ENCODE results near the gene CTDSPL. TPM values are rescaled to one million over a fixed set of nuclear protein-coding genes. Genes with fewer than 3 reads are reported as not detected.

Gene CTDSPL
- polyA plus RNA-seq, 2 donors, result 7.6 to 13.6 TPM

DNA sequence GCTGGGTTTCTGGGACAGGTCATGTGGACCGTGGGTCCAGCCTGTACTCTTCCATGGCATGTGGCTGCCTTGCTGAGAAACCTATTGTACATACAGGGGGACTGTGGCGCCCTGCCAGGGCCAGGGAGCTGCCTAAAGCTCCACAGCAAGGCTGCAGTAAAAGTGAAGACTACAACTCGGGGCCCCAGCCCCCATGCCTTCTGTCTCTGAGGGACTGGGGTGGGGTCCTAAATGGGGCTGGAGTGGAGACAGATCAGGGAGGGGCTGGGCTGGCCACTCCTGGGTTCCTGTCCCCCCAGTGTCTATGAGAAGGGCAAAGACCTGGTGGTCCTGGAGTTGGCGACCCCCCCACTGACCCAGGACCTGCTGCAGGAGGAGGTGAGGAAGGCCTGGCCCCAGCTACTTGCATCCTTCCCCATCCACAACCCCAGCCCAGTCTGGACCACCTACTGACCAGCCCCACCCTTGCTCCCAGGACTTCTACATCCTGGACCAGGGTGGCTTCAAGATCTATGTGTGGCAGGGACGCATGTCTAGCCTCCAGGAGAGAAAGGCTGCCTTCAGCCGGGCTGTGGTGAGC, 136.2 kb downstream of the CTDSPL start:
- Histone ChIP-seq H3K27ac (ENCODE audit: low read depth in 2 of 2, low read length in 1 of 2) (peak overlapping the region; percentile 87 to 96), H3K9me3 (ENCODE audit: control insufficient read depth in 2 of 2, insufficient read depth in 1 of 2, low read depth in 1 of 2, low read length in 1 of 2) (no peaks in the 10 kb centered on the region), H3K4me1 (ENCODE audit: control insufficient read depth in 2 of 2, insufficient read depth in 2 of 2, low read length in 1 of 2) (peaks cover 0 to 19% of the 10 kb centered on the region in 2 donors), H3K27me3 (ENCODE audit: control insufficient read depth in 1 of 2, insufficient read depth in 2 of 2, low read length in 2 of 2) (no peaks in the 10 kb centered on the region), H3K4me3 (ENCODE audit: low read depth in 1 of 2, low read length in 2 of 2) (no peak overlapping the region), H3K36me3 (ENCODE audit: control insufficient read depth in 2 of 2, insufficient read depth in 2 of 2, low read length in 1 of 2) (peaks cover 0 to 21% of the 10 kb centered on the region in 2 donors)
- WGBS, 2 donors, result 74 to 81% methylated on average over 6 of the region's 6 CpGs

DNA sequence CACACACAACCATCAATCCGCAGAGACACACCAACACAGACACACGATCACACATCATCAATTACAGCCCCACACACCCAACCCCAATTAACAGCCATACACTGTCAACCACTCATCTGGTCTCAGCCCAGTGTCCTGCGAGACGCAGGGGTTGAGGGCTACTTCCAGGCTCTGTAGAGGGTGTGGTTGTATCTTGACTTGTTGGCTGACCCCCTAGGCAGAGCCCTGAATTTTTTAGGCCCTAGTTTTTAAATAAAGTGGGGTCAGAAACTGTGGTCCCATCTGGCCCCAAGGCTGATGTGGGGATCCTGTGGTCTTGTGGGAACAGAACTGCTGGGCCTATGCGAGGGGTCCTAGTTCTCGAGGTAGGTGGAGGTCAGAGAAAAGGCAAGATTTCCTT, 138.2 kb downstream of the CTDSPL start:
- Histone ChIP-seq H3K4me3 (ENCODE audit: low read depth in 1 of 2, low read length in 2 of 2) (no peak overlapping the region), H3K36me3 (ENCODE audit: control insufficient read depth in 2 of 2, insufficient read depth in 2 of 2, low read length in 1 of 2) (peaks cover 0 to 21% of the 10 kb centered on the region in 2 donors), H3K4me1 (ENCODE audit: control insufficient read depth in 2 of 2, insufficient read depth in 2 of 2, low read length in 1 of 2) (peaks cover 0 to 22% of the 10 kb centered on the region in 2 donors), H3K9me3 (ENCODE audit: control insufficient read depth in 2 of 2, insufficient read depth in 1 of 2, low read depth in 1 of 2, low read length in 1 of 2) (no peaks in the 10 kb centered on the region), H3K27me3 (ENCODE audit: control insufficient read depth in 1 of 2, insufficient read depth in 2 of 2, low read length in 2 of 2) (no peaks in the 10 kb centered on the region), H3K27ac (ENCODE audit: low read depth in 2 of 2, low read length in 1 of 2) (no peak overlapping the region)
- WGBS, 2 donors, result 86 to 89% methylated on average over 6 of the region's 6 CpGs

DNA sequence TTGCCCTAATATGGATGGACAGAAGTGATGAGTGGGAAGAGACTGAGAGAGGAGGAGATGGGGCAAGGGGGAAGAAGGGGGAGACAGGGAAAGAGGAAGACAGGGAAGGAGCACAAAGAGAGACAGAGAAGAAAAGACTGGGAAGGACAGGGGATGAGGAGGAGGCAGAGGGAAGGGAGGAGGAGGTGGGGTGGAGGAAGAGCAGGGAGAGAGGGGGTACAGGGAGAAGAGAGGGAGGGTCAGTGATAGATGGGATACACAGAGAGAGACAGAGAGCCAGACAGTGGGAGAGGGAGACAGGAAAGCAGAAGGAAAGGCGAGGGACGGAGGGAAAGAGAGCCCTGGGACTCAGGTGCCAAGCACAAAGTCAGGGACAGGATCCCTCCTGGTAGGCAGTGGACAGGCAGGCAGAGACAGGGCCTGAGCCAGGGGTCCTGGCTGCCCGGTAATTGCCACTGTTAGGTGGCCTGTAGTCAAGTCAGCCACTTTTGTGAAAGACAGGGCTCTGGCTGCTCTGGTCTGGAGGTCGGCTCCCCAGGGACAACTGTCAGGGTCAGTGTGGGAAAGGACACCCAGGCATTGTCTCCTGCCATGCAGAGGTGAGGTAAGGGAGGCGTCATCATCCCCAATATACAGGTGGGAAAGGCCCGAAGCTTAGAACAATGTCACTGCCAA, 138.7 kb downstream of the CTDSPL start:
- H3K36me3 ChIP-seq (ENCODE audit: control insufficient read depth in 2 of 2, insufficient read depth in 2 of 2, low read length in 1 of 2), result peaks cover 0 to 18% of the 10 kb centered on the region in 2 donors

DNA sequence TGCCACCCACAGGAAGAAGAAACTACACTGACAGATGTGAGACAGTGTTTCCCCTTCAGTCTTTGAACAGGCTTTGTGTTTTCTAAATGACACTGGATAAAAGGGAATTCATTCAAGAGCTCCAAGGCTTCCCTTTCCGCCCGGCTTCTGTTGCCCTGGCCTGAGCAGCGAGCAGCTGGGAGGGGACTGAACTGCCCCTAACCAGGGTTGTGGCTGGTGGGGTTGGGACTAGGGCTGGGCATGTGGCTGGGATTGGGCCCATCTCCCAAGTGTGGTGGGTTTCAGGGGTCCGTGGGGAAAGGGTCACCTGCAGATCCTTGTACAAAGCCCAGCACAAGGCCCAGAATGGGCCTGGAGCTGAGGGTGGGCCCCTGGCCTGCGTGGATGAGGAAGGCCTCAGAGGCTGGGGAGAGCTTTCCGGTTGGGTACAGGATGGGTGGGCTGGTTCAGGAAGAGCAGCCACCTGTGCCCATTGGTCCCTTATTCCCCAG, 139.3 kb downstream of the CTDSPL start:
- Histone ChIP-seq H3K27ac (ENCODE audit: low read depth in 2 of 2, low read length in 1 of 2) (no peak overlapping the region), H3K4me1 (ENCODE audit: control insufficient read depth in 2 of 2, insufficient read depth in 2 of 2, low read length in 1 of 2) (peaks cover 0 to 30% of the 10 kb centered on the region in 2 donors)

More for the DNA sequence above, 138.7 kb downstream of the CTDSPL start:
- Histone ChIP-seq H3K27me3 (ENCODE audit: control insufficient read depth in 1 of 2, insufficient read depth in 2 of 2, low read length in 2 of 2) (no peaks in the 10 kb centered on the region), H3K27ac (ENCODE audit: low read depth in 2 of 2, low read length in 1 of 2) (peak overlapping the region in 1 of 2 donors; percentile 6), H3K4me3 (ENCODE audit: low read depth in 1 of 2, low read length in 2 of 2) (no peak overlapping the region), H3K4me1 (ENCODE audit: control insufficient read depth in 2 of 2, insufficient read depth in 2 of 2, low read length in 1 of 2) (peaks cover 0 to 24% of the 10 kb centered on the region in 2 donors), H3K9me3 (ENCODE audit: control insufficient read depth in 2 of 2, insufficient read depth in 1 of 2, low read depth in 1 of 2, low read length in 1 of 2) (no peaks in the 10 kb centered on the region)
- 93 to 95% methylated on average over 6 of the region's 6 CpGs for WGBS, 2 donors

DNA sequence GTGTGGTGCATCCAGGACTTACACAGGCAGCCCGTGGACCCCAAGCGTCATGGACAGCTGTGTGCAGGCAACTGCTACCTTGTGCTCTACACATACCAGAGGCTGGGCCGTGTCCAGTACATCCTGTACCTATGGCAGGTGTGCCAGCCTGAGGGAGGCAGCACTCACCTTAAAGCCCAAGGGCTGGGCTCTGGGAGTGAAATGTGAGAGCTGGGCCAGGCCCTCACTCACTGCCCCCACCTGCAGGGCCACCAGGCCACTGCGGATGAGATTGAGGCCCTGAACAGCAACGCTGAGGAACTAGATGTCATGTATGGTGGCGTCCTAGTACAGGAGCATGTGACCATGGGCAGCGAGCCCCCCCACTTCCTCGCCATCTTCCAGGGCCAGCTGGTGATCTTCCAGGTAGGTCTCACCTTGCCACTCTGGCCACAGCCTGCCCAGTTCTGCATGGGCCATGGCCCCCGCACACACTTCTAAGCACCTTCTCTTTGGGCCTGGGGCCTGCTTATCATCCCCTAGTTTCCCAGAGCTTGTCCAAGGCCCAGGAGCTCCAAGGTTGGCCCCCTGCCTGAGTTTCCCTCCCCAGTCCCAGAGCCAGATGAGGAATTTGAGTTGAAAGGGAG, 139.9 kb downstream of the CTDSPL start:
- Histone ChIP-seq H3K27me3 (ENCODE audit: control insufficient read depth in 1 of 2, insufficient read depth in 2 of 2, low read length in 2 of 2) (no peaks in the 10 kb centered on the region), H3K36me3 (ENCODE audit: control insufficient read depth in 2 of 2, insufficient read depth in 2 of 2, low read length in 1 of 2) (peaks cover 0 to 23% of the 10 kb centered on the region in 2 donors), H3K27ac (ENCODE audit: low read depth in 2 of 2, low read length in 1 of 2) (no peak overlapping the region), H3K9me3 (ENCODE audit: control insufficient read depth in 2 of 2, insufficient read depth in 1 of 2, low read depth in 1 of 2, low read length in 1 of 2) (no peaks in the 10 kb centered on the region), H3K4me3 (ENCODE audit: low read depth in 1 of 2, low read length in 2 of 2) (no peak overlapping the region), H3K4me1 (ENCODE audit: control insufficient read depth in 2 of 2, insufficient read depth in 2 of 2, low read length in 1 of 2) (peaks cover 0 to 30% of the 10 kb centered on the region in 2 donors)
- 84 to 88% methylated on average over 9 of the region's 9 CpGs for WGBS, 2 donors

More for the DNA sequence above, 139.3 kb downstream of the CTDSPL start:
- H3K36me3 ChIP-seq (ENCODE audit: control insufficient read depth in 2 of 2, insufficient read depth in 2 of 2, low read length in 1 of 2), result peaks cover 0 to 18% of the 10 kb centered on the region in 2 donors
- H3K27me3 ChIP-seq (ENCODE audit: control insufficient read depth in 1 of 2, insufficient read depth in 2 of 2, low read length in 2 of 2), result no peaks in the 10 kb centered on the region
- whole genome bisulfite sequencing, 2 donors, result 95% methylated on average over 6 of the region's 6 CpGs
- H3K9me3 ChIP-seq (ENCODE audit: control insufficient read depth in 2 of 2, insufficient read depth in 1 of 2, low read depth in 1 of 2, low read length in 1 of 2), result no peaks in the 10 kb centered on the region
- H3K4me3 ChIP-seq (ENCODE audit: low read depth in 1 of 2, low read length in 2 of 2), result no peak overlapping the region

DNA sequence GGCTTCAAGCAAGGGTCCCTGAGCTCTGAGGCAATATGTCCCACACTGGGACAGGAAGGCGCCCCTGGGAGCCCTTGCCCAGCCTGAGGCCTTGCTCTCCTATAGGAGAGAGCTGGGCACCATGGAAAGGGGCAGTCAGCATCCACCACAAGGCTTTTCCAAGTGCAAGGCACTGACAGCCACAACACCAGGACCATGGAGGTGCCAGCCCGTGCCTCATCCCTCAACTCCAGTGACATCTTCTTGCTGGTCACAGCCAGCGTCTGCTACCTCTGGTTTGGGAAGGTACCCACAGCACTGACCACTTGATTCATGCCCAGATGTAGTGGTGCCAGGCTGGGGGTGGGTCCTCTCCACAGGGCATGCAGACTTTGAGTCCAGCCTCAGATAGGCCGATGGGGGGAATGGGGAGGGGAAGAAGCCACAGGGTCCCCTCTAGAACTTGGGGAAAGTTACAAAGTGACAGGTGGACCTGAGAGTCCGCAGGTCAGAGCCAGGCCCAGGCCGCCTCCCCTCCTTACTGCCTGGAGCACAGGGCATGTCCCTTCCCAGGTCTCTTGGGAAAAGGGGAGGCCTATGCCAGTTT, 140.7 kb downstream of the CTDSPL start:
- Histone ChIP-seq H3K27me3 (ENCODE audit: control insufficient read depth in 1 of 2, insufficient read depth in 2 of 2, low read length in 2 of 2) (no peaks in the 10 kb centered on the region), H3K36me3 (ENCODE audit: control insufficient read depth in 2 of 2, insufficient read depth in 2 of 2, low read length in 1 of 2) (peaks cover 3 to 30% of the 10 kb centered on the region in 2 donors), H3K9me3 (ENCODE audit: control insufficient read depth in 2 of 2, insufficient read depth in 1 of 2, low read depth in 1 of 2, low read length in 1 of 2) (no peaks in the 10 kb centered on the region), H3K27ac (ENCODE audit: low read depth in 2 of 2, low read length in 1 of 2) (no peak overlapping the region), H3K4me3 (ENCODE audit: low read depth in 1 of 2, low read length in 2 of 2) (no peak overlapping the region), H3K4me1 (ENCODE audit: control insufficient read depth in 2 of 2, insufficient read depth in 2 of 2, low read length in 1 of 2) (peaks cover 0 to 27% of the 10 kb centered on the region in 2 donors)
- WGBS, 2 donors, result 93 to 94% methylated on average over 6 of the region's 6 CpGs

DNA sequence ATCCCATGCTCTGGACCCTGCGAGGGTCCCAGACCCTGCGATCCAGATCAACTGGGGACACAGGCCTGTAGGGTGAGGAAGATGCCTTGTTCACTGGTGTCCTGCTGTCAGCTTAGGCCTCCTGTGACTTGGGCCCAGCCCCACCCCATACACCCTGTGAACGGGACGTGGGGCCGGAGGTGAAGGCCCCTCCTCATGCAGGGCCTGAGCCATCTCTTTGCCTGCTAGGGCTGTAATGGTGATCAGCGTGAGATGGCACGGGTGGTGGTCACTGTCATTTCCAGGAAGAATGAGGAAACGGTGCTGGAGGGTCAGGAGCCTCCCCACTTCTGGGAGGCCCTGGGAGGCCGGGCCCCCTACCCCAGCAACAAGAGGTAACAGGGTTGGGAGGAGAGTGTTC, 141.3 kb downstream of the CTDSPL start:
- Histone ChIP-seq H3K27me3 (ENCODE audit: control insufficient read depth in 1 of 2, insufficient read depth in 2 of 2, low read length in 2 of 2) (no peaks in the 10 kb centered on the region), H3K4me1 (ENCODE audit: control insufficient read depth in 2 of 2, insufficient read depth in 2 of 2, low read length in 1 of 2) (peaks cover 0 to 27% of the 10 kb centered on the region in 2 donors), H3K27ac (ENCODE audit: low read depth in 2 of 2, low read length in 1 of 2) (no peak overlapping the region), H3K4me3 (ENCODE audit: low read depth in 1 of 2, low read length in 2 of 2) (no peak overlapping the region), H3K36me3 (ENCODE audit: control insufficient read depth in 2 of 2, insufficient read depth in 2 of 2, low read length in 1 of 2) (peaks cover 3 to 35% of the 10 kb centered on the region in 2 donors), H3K9me3 (ENCODE audit: control insufficient read depth in 2 of 2, insufficient read depth in 1 of 2, low read depth in 1 of 2, low read length in 1 of 2) (no peaks in the 10 kb centered on the region)
- WGBS, 2 donors, result 84 to 89% methylated on average over 9 of the region's 9 CpGs

DNA sequence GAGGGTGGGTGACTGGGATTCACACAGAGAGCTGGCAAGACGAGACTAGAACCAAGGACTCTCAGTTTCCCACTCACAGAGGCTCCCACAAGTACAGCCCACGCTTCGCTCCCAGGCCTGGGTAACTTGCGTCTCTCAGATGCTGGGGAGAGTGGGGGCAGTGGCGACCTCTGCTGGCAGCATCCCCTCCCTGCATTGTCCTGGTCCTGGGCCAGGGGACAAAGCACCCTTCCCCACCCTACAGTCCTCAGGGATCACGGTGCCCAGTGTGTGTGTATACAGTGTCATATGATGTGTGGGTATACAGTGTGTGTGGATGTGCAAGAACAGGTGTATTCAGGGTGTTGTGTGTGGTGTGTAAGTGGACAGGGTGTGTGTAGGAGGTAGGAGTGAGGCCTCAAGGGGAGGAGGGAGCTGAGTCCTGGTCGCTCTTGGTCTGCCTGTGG, 141.7 kb downstream of the CTDSPL start:
- WGBS, 2 donors, result 43 to 50% methylated on average over 7 of the region's 7 CpGs

DNA sequence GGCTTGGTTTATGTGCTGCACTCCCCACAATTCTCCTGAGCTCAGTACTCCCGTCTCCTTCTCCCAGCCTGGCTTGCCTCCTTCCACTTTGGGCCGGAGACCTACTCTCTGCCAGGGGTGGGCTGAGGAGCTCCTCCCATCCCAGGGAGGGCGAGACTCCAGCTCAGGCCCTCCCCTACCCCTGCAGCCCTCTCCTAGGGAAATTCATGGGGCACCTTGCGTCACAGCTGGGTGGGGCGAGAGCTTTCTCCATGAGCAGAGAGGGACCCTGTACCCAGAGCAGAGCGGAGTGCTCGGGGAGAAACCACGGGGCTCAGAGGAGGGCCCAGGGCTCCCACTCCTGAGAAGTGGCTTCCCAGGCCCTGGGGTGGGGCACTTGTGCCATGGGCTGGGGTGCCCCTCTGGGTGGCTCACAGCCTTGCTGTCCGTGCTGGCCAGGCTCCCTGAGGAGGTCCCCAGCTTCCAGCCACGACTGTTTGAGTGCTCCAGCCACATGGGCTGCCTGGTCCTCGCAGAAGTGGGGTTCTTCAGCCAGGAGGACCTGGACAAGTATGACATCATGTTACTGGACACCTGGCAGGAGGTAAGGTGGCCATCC, 142.2 kb downstream of the CTDSPL start:
- Histone ChIP-seq H3K27ac (ENCODE audit: low read depth in 2 of 2, low read length in 1 of 2) (peak overlapping the region; percentile 35 to 38), H3K36me3 (ENCODE audit: control insufficient read depth in 2 of 2, insufficient read depth in 2 of 2, low read length in 1 of 2) (peaks cover 7 to 45% of the 10 kb centered on the region in 2 donors), H3K9me3 (ENCODE audit: control insufficient read depth in 2 of 2, insufficient read depth in 1 of 2, low read depth in 1 of 2, low read length in 1 of 2) (no peaks in the 10 kb centered on the region), H3K27me3 (ENCODE audit: control insufficient read depth in 1 of 2, insufficient read depth in 2 of 2, low read length in 2 of 2) (no peaks in the 10 kb centered on the region), H3K4me3 (ENCODE audit: low read depth in 1 of 2, low read length in 2 of 2) (no peak overlapping the region), H3K4me1 (ENCODE audit: control insufficient read depth in 2 of 2, insufficient read depth in 2 of 2, low read length in 1 of 2) (peaks cover 0 to 19% of the 10 kb centered on the region in 2 donors)
- 77 to 79% methylated on average over 11 of the region's 11 CpGs for WGBS, 2 donors

More for the DNA sequence above, 141.7 kb downstream of the CTDSPL start:
- Histone ChIP-seq H3K27ac (ENCODE audit: low read depth in 2 of 2, low read length in 1 of 2) (no peak overlapping the region), H3K4me1 (ENCODE audit: control insufficient read depth in 2 of 2, insufficient read depth in 2 of 2, low read length in 1 of 2) (peaks cover 0 to 22% of the 10 kb centered on the region in 2 donors), H3K27me3 (ENCODE audit: control insufficient read depth in 1 of 2, insufficient read depth in 2 of 2, low read length in 2 of 2) (no peaks in the 10 kb centered on the region), H3K36me3 (ENCODE audit: control insufficient read depth in 2 of 2, insufficient read depth in 2 of 2, low read length in 1 of 2) (peaks cover 5 to 40% of the 10 kb centered on the region in 2 donors), H3K4me3 (ENCODE audit: low read depth in 1 of 2, low read length in 2 of 2) (no peak overlapping the region), H3K9me3 (ENCODE audit: control insufficient read depth in 2 of 2, insufficient read depth in 1 of 2, low read depth in 1 of 2, low read length in 1 of 2) (no peaks in the 10 kb centered on the region)
